ENCODE results near the gene KRT33B.

- TF ChIP-seq POLR2A (IDR thresholded peaks at IDR 0.05) (no peak), CTCF (IDR thresholded peaks at IDR 0.05 in 4 of 5, conservative IDR thresholded peaks at IDR 0.05 in 1 of 5) (no peak)
Measured at GRCh38 chr17:41325611-41326010, 44.0 kb downstream of the KRT33B start.

Measured in gastrocnemius medialis (tissue), 4 donors.